AG04449 (cell line): ENCODE measurements around the gene MAOB.

Experiments
- CTCF ChIA-PET: fragments of 350-600 bp; formaldehyde crosslinking; extraction: SDS; loops from one replicate; lab custom pipeline; 2021; ENCODE audit warnings: antibody characterized with exemption; lab: Yijun Ruan, JAX
- POLR2A ChIA-PET: fragments of 400-600, 350-600 bp; formaldehyde crosslinking; extraction: SDS; loops from one replicate; lab custom pipeline; 2020; ENCODE audit warnings: antibody characterized with exemption, inconsistent platforms; lab: Yijun Ruan, JAX
- DNase-seq: peaks from one replicate; pipeline ENCODE4 v3.0.0-alpha.2; 2010; ENCODE audit warnings: low read depth, low spot score
- H3K4me3 ChIP-seq: 2 replicates; pipeline ENCODE4 v1.5.1; 2011; ENCODE audit warnings: low read depth, mild to moderate bottlenecking, control low read depth, low read length
- TF ChIP-seq, protein P1 (sequence below): IDR thresholded peaks from one replicate; pipeline ENCODE4 v1.5.1; 2011; ENCODE audit warnings: mild to moderate bottlenecking, moderate library complexity, low read length, control low read depth, inconsistent platforms; ENCODE audit not compliant: insufficient read depth; ENCODE audit errors: missing control alignments

The MAOB gene

GRCh38 chrX:43756076-43756475 is 126.2 kb downstream of the MAOB start:
- TF ChIP-seq, protein P1, sequence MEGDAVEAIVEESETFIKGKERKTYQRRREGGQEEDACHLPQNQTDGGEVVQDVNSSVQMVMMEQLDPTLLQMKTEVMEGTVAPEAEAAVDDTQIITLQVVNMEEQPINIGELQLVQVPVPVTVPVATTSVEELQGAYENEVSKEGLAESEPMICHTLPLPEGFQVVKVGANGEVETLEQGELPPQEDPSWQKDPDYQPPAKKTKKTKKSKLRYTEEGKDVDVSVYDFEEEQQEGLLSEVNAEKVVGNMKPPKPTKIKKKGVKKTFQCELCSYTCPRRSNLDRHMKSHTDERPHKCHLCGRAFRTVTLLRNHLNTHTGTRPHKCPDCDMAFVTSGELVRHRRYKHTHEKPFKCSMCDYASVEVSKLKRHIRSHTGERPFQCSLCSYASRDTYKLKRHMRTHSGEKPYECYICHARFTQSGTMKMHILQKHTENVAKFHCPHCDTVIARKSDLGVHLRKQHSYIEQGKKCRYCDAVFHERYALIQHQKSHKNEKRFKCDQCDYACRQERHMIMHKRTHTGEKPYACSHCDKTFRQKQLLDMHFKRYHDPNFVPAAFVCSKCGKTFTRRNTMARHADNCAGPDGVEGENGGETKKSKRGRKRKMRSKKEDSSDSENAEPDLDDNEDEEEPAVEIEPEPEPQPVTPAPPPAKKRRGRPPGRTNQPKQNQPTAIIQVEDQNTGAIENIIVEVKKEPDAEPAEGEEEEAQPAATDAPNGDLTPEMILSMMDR, result no peak
- ChIA-PET POLR2A (no interaction called here), CTCF (no interaction called here)
- H3K4me3 ChIP-seq, result no peak overlapping the region
- no peak for DNase-seq

DNA sequence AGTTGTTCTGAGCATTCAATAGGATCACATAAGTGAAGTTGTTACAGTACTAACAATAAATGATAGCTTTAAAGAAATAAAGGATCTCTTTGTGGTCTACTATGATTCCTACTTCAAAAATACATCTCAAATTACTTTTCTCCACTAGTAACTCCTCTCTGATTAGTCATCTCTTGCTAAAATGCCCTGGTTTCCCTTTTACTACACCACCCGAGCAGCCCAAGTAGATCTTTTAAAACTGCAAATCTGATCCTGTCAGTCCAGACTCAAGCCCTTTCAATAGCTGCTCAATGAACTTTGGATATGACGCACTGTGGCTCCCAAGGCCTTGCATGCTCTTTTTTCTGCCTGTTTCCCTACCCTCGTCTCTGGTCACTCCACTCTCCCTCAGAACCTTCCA is 128.6 kb downstream of the MAOB start:
- CTCF ChIA-PET, result no interaction called here
- no peak for DNase-seq

GRCh38 chrX:43750248-43750676 is 132.0 kb downstream of the MAOB start:
- POLR2A ChIA-PET, result no interaction called here
- DNase-seq, result no peak
- H3K4me3 ChIP-seq, result no peak overlapping the region
- TF ChIP-seq, protein P1, result no peak
- CTCF ChIA-PET, result interaction anchor here (0.5 to 1.1 kb wide), 5 partner anchors 9 to 774 kb away, joined by 3 to 4 read pairs (median 3); no protein-coding TSS in a partner anchor

More for the DNA sequence above, 128.6 kb downstream of the MAOB start:
- H3K4me3 ChIP-seq, result no peak overlapping the region
- TF ChIP-seq, protein P1, result no peak
- POLR2A ChIA-PET, result no interaction called here

DNA sequence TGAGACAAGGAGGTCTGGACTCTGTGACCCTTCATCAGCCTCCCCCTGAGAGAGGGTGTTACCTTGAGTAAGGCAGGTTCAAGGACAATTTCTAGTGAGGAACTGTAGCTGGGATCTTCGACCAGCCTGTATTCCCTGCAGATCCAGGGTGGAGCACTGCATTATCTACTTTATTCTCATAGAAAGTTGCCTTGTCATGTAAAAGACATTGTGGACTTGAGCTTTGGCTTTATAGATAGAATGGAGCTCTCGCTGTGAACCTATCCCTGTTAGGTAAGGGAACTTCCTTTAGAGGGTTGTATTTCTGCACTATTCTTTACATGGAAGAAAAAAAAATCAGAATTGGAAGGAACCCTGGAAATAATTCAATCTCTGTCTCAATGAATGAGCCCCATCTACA is 134.8 kb downstream of the MAOB start:
- DNase-seq, result no peak
- POLR2A ChIA-PET, result no interaction called here
- H3K4me3 ChIP-seq, result no peak overlapping the region
- TF ChIP-seq, protein P1, result no peak
- CTCF ChIA-PET, result no interaction called here

DNA sequence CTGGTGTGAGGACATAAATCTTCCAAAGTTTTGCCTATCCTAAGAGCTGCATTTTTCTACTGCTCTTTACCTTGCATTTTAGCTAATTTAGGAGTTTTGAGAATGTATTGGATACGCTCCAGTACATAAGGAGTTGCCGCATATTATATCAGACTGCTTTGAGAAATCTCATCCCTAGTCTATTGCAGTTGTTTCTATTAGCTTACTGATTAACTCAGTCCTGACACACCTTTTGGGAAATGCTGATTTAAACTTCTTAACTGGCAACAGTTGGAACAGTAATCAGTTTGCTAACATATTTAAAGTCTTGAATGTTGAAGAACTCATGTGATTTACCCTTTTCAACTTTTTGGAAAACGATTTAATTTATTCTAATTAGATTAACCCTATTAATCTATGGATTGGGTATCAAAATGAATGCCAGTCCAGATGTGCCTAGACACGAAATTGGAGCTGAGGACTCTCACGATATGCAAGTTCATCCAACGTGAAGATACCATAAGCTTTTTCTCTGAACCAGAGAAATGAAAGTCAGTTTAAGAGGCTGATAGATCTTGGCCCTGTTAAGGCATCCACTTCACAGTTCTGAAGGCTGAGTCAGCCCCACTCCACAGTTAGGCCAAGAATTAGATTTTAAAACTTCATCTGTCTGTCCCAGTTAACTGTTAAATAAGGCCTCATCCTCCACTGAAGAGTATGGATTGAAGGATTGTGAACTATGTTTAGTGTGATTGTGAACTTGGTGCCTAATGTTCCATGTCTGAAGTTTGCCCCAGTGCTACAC is 136.1 kb downstream of the MAOB start:
- ChIA-PET CTCF (no interaction called here), POLR2A (no interaction called here)
- DNase-seq, result no peak
- TF ChIP-seq, protein P1, result no peak
- no peak overlapping the region for H3K4me3 ChIP-seq

GRCh38 chrX:43744284-43744683 is 138.0 kb downstream of the MAOB start:
- CTCF ChIA-PET, result no interaction called here
- DNase-seq, result no peak
- H3K4me3 ChIP-seq, result no peak overlapping the region
- TF ChIP-seq, protein P1, result no peak
- POLR2A ChIA-PET, result no interaction called here
